ENCODE data around the gene HMHB1. TPM values are rescaled to one million over a fixed set of nuclear protein-coding genes. Genes with fewer than 3 reads are reported as not detected.

Gene HMHB1
- total RNA-seq, 1 donor from 2014 or later = not detected

DNA sequence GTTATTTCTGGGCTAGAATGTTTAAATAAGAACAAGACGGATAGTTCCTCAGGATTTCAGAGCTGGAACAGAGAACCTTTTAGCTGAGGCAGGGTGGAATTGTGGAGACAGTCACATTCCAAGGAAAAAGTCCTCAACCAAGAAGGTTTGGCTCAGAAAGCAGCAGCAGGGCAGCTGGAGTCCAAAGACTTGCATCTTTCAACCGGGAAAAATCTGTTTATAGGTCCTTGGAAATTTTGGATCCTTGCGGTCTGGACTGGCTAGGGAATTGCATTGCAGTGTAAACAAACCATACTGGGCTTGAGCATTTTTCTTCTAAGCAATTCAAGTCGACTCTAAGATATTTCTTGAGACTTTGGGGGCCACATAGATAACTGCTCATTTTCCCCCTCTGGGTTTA, 40.8 kb upstream of the HMHB1 start:
- intact Hi-C loops (cut with DNase I) = no loop called here
- Histone ChIP-seq H3K27ac (no peak overlapping the region), H3K4me1 (peaks cover 5% of the 10 kb centered on the region), H3K36me3 (no peaks in the 10 kb centered on the region), H3K4me3 (no peak overlapping the region), H3K27me3 (ENCODE audit: low read depth) (no peaks in the 10 kb centered on the region), H3K9me3 (no peaks in the 10 kb centered on the region)
- no peak for ATAC-seq
- DNase-seq = no peak
- TF ChIP-seq, protein P1, sequence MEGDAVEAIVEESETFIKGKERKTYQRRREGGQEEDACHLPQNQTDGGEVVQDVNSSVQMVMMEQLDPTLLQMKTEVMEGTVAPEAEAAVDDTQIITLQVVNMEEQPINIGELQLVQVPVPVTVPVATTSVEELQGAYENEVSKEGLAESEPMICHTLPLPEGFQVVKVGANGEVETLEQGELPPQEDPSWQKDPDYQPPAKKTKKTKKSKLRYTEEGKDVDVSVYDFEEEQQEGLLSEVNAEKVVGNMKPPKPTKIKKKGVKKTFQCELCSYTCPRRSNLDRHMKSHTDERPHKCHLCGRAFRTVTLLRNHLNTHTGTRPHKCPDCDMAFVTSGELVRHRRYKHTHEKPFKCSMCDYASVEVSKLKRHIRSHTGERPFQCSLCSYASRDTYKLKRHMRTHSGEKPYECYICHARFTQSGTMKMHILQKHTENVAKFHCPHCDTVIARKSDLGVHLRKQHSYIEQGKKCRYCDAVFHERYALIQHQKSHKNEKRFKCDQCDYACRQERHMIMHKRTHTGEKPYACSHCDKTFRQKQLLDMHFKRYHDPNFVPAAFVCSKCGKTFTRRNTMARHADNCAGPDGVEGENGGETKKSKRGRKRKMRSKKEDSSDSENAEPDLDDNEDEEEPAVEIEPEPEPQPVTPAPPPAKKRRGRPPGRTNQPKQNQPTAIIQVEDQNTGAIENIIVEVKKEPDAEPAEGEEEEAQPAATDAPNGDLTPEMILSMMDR (IDR thresholded peaks at IDR 0.05) = no peak

DNA sequence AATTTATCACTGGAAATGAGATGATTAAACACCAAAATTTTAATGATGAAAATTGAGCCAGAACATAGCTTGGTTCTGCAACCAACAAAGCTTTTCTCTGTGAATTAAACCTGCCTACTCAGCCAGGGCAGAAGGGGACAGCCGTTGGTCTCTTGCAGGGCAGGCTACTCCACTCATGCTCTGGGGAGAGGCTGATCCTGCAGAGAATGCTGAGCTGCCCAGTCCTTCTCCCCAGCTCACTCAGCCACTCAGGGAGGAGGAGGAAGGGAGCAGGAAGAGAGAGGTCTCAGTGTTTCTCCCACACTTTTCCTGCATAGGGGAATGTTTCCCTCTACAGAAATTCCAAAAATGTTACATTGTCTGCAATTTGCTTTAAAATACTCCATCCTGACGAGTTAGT, 40.4 kb upstream of the HMHB1 start:
- intact Hi-C loops (cut with DNase I) = no loop called here
- no peaks in the 10 kb centered on the region for H3K9me3 ChIP-seq
- no peaks in the 10 kb centered on the region for H3K27me3 ChIP-seq (ENCODE audit: low read depth)
- DNase-seq (no peak), ATAC-seq (peak in 1 of 2 donors; percentile 31)
- H3K36me3 ChIP-seq = no peaks in the 10 kb centered on the region
- H3K27ac ChIP-seq = no peak overlapping the region
- TF ChIP-seq, protein P1 (IDR thresholded peaks at IDR 0.05) = no peak
- H3K4me3 ChIP-seq = no peak overlapping the region
- peaks cover 5% of the 10 kb centered on the region for H3K4me1 ChIP-seq

DNA sequence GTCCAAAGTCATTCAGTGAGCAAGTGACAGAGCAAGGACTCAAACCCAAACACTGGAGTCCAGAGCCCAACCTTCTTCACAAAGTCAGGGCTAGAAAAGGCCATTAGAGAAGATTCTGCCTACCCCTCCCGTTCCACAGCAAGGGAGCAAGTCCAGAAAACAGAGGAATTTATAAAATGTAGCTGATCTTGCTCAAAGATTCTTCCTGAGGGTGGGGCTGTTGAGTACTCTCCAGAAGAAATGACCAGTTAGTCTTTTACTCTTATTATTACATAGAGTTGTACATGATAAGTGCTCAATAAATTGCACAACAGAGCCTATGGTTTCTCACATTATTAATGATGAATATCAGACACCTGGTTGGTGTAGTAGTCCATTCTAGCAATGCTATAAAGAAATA, 39.3 kb upstream of the HMHB1 start:
- intact Hi-C loops (cut with DNase I) = no loop called here

DNA sequence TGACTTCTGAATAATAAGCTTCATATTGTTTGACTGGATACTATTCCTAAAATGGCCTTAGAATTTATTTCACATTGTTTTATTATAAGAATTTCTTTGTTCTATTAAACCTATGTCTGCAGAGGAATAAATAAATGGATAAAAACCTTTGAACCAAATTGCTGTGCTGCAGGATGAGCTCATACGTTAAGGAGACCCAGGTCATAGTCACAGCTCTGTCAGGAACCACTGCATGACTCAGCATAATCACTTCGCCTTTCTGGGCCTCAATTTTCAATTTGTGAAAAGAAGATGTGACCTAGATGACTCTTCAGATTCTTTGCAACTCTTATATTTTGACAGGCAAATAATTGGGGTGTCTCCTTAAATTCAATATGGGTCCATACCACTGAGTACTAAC, 36.7 kb upstream of the HMHB1 start:
- Histone ChIP-seq H3K27me3 (ENCODE audit: low read depth) (no peaks in the 10 kb centered on the region), H3K9me3 (no peaks in the 10 kb centered on the region), H3K4me1 (peaks cover 5% of the 10 kb centered on the region), H3K4me3 (no peak overlapping the region), H3K27ac (no peak overlapping the region), H3K36me3 (no peaks in the 10 kb centered on the region)
- TF ChIP-seq, protein P1 (IDR thresholded peaks at IDR 0.05) = no peak
- intact Hi-C loops (cut with DNase I) = no loop called here
- DNase-seq (no peak), ATAC-seq (no peak)

More for the DNA sequence above, 39.3 kb upstream of the HMHB1 start:
- TF ChIP-seq, protein P1 (IDR thresholded peaks at IDR 0.05) = no peak
- DNase-seq (no peak), ATAC-seq (no peak)
- Histone ChIP-seq H3K4me1 (peaks cover 5% of the 10 kb centered on the region), H3K27ac (no peak overlapping the region), H3K9me3 (no peaks in the 10 kb centered on the region), H3K36me3 (no peaks in the 10 kb centered on the region), H3K4me3 (no peak overlapping the region), H3K27me3 (ENCODE audit: low read depth) (no peaks in the 10 kb centered on the region)

DNA sequence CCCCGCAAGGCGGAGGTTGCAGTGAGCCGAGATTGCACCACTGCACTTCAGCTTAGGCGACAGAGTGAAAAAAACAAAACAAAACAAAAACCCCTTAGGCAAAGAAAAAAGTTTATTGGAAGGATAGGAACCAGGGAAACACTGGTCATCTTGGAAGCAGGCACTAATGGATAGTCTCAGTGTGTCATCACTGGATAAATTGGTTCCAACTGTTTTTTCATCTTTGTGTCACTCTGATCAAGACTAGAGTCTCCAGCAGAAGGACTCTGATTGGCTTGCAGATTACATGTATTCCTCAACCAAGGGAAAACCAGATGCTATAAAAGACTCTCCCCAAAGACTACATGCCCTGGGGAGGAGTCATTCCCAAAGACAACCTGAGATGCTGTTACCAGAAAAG, 35.0 kb upstream of the HMHB1 start:
- Histone ChIP-seq H3K27me3 (ENCODE audit: low read depth) (no peaks in the 10 kb centered on the region), H3K9me3 (no peaks in the 10 kb centered on the region), H3K36me3 (no peaks in the 10 kb centered on the region), H3K27ac (no peak overlapping the region), H3K4me1 (no peaks in the 10 kb centered on the region), H3K4me3 (no peak overlapping the region)
- TF ChIP-seq, protein P1 (IDR thresholded peaks at IDR 0.05) = no peak
- ATAC-seq (no peak), DNase-seq (no peak)
- intact Hi-C loops (cut with DNase I) = no loop called here

DNA sequence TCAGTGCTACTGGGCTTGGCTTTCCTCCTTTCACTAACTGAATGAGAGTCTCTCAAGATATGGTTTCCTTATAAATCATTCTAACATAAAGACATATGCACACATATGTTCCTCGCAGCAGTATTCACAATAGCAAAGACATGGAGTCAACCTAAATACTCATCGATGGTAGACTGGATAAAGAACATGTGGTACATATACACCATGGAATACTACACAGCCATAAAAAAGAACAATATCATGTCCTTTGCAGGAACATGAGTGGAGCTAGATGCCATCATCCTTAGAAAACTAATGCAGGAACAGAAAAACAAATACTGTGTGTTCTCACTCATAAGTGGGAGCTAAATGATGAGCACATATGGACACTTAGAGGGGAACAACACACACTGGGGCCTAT, 32.5 kb upstream of the HMHB1 start:
- no peak for DNase-seq
- Histone ChIP-seq H3K27ac (no peak overlapping the region), H3K4me3 (no peak overlapping the region), H3K9me3 (no peaks in the 10 kb centered on the region), H3K4me1 (no peaks in the 10 kb centered on the region), H3K36me3 (no peaks in the 10 kb centered on the region), H3K27me3 (ENCODE audit: low read depth) (no peaks in the 10 kb centered on the region)
- ATAC-seq = no peak
- TF ChIP-seq, protein P1 (IDR thresholded peaks at IDR 0.05) = no peak
- intact Hi-C loops (cut with DNase I) = no loop called here
